H9 (cell line): ENCODE data around the gene JARID2. TPM values are rescaled to one million over a fixed set of nuclear protein-coding genes. Genes with fewer than 3 reads are reported as not detected.

Experiments
- DNase-seq: peaks from one replicate; pipeline ENCODE4 v3.0.0-alpha.2; 2017
- H2AFZ ChIP-seq: one replicate; pipeline ENCODE4 v1.6.1; 2013; ENCODE audit warnings: mild to moderate bottlenecking, low read length, control low read depth, moderate library complexity
- H2AK5ac ChIP-seq: 2 replicates; pipeline ENCODE4 v1.6.1; 2013; ENCODE audit warnings: low read length, control low read depth, mixed read lengths; ENCODE audit not compliant: insufficient read length
- H2BK120ac ChIP-seq: one replicate; pipeline ENCODE4 v1.6.1; 2013; ENCODE audit warnings: low read depth, mild to moderate bottlenecking, low read length, control low read depth, inconsistent platforms; ENCODE audit not compliant: poor library complexity, severe bottlenecking
- H2BK12ac ChIP-seq: 2 replicates; pipeline ENCODE4 v1.6.1; 2013; ENCODE audit warnings: low read length, control low read depth, mixed read lengths, low read depth; ENCODE audit not compliant: insufficient read length
- H2BK15ac ChIP-seq: 2 replicates; pipeline ENCODE4 v1.6.1; 2013; ENCODE audit warnings: low read depth, low read length, control low read depth
- H2BK20ac ChIP-seq: one replicate; pipeline ENCODE4 v1.6.1; 2013; ENCODE audit warnings: low read depth, mild to moderate bottlenecking, low read length, control low read depth, inconsistent platforms; ENCODE audit not compliant: poor library complexity, severe bottlenecking
- H2BK5ac ChIP-seq: 2 replicates; pipeline ENCODE4 v1.6.1; 2013; ENCODE audit warnings: low read length, control low read depth, mixed read lengths; ENCODE audit not compliant: insufficient read length
- H3K14ac ChIP-seq: 2 replicates; pipeline ENCODE4 v1.6.1; 2013; ENCODE audit warnings: low read length, control low read depth; ENCODE audit not compliant: insufficient read depth
- H3K18ac ChIP-seq: 2 replicates; pipeline ENCODE4 v1.6.1; 2013; ENCODE audit warnings: low read depth, mild to moderate bottlenecking, mixed read lengths, low read length, control low read depth; ENCODE audit not compliant: insufficient read length
- H3K23ac ChIP-seq: 2 replicates; pipeline ENCODE4 v1.6.1; 2013; ENCODE audit warnings: low read length, control low read depth, mixed read lengths, low read depth; ENCODE audit not compliant: insufficient read length
- H3K23me2 ChIP-seq: 2 replicates; pipeline ENCODE4 v1.6.1; 2013; ENCODE audit warnings: low read depth, mild to moderate bottlenecking, mixed read lengths, low read length, control low read depth; ENCODE audit not compliant: insufficient read length, poor library complexity, severe bottlenecking
- H3K27ac ChIP-seq: 2 replicates; pipeline ENCODE4 v1.5.1; 2013; ENCODE audit warnings: low read length, control low read depth, mixed read lengths, low read depth; ENCODE audit not compliant: insufficient read length
- H3K27me3 ChIP-seq: 2 replicates; pipeline ENCODE4 v1.6.1; 2013; ENCODE audit warnings: low read length, control low read depth, inconsistent platforms; ENCODE audit not compliant: insufficient read depth
- H3K4ac ChIP-seq: 2 replicates; pipeline ENCODE4 v1.6.1; 2013; ENCODE audit warnings: low read depth, mild to moderate bottlenecking, control low read depth, inconsistent platforms, low read length, moderate library complexity
- H3K4me1 ChIP-seq: 2 replicates; pipeline ENCODE4 v1.6.1; 2013; ENCODE audit warnings: low read length, control low read depth, inconsistent platforms; ENCODE audit not compliant: insufficient read depth
- H3K4me2 ChIP-seq: 2 replicates; pipeline ENCODE4 v1.6.1; 2013; ENCODE audit warnings: low read length, control low read depth, mixed read lengths; ENCODE audit not compliant: insufficient read length, insufficient read depth
- H3K56ac ChIP-seq: 2 replicates; pipeline ENCODE4 v1.6.1; 2013; ENCODE audit warnings: low read depth, mild to moderate bottlenecking, mixed read lengths, low read length, control low read depth; ENCODE audit not compliant: insufficient read length
- H3K79me1 ChIP-seq: 2 replicates; pipeline ENCODE4 v1.6.1; 2013; ENCODE audit warnings: low read depth, mild to moderate bottlenecking, moderate library complexity, low read length, control low read depth, inconsistent platforms; ENCODE audit not compliant: insufficient read depth, poor library complexity, severe bottlenecking
- H3K79me2 ChIP-seq: 2 replicates; pipeline ENCODE4 v1.6.1; 2013; ENCODE audit warnings: low read length, control low read depth, inconsistent platforms; ENCODE audit not compliant: insufficient read depth
- H3K9ac ChIP-seq: 2 replicates; pipeline ENCODE4 v1.6.1; 2013; ENCODE audit warnings: low read length, control low read depth, mixed read lengths; ENCODE audit not compliant: insufficient read length; ENCODE audit errors: extremely low read depth
- H3K9me3 ChIP-seq: one replicate; pipeline ENCODE4 v1.6.1; 2013; ENCODE audit warnings: low read depth, low read length, inconsistent platforms; ENCODE audit not compliant: control insufficient read depth
- H3T11ph ChIP-seq: one replicate; pipeline ENCODE4 v1.6.1; 2013; ENCODE audit warnings: mild to moderate bottlenecking, low read length, control low read depth, inconsistent platforms
- H4K20me1 ChIP-seq: one replicate; pipeline ENCODE4 v1.6.1; 2013; ENCODE audit not compliant: control insufficient read depth, insufficient read length, insufficient read depth
- H4K5ac ChIP-seq: 2 replicates; pipeline ENCODE4 v1.6.1; 2013; ENCODE audit warnings: low read depth, mild to moderate bottlenecking, mixed read lengths, low read length, control low read depth; ENCODE audit not compliant: insufficient read length
- H4K8ac ChIP-seq: replicated peaks from 2 replicates; pipeline ENCODE4 v1.6.1; 2013; ENCODE audit warnings: low read length, control low read depth, mixed read lengths, low read depth; ENCODE audit not compliant: insufficient read length
- H4K91ac ChIP-seq: 2 replicates; pipeline ENCODE4 v1.6.1; 2013; ENCODE audit warnings: low read depth, mild to moderate bottlenecking, moderate library complexity, mixed read lengths, low read length, control low read depth; ENCODE audit not compliant: insufficient read length
- H3K27ac Mint-ChIP-seq, 3 experiments: 2 replicates in 2 of 3; 3 replicates in 1 of 3; pipeline ENCODE4 v1.8.0; 2020 to 2021; ENCODE audit warnings: mixed read lengths in 3 of 3, mild to moderate bottlenecking in 1 of 3, moderate library complexity in 1 of 3
- H3K27me3 Mint-ChIP-seq: 2 replicates; pipeline ENCODE4 v1.8.0; 2021; ENCODE audit warnings: low read depth, mild to moderate bottlenecking, moderate library complexity, mixed read lengths
- H3K36me3 Mint-ChIP-seq, 3 experiments: 2 replicates in 2 of 3; 3 replicates in 1 of 3; pipeline ENCODE4 v1.8.0; 2020 to 2021; ENCODE audit warnings: low read depth in 3 of 3, mixed read lengths in 3 of 3; ENCODE audit not compliant: insufficient read depth in 1 of 3
- H3K4me1 Mint-ChIP-seq, 2 experiments: 2 replicates each; pipeline ENCODE4 v1.8.0; 2020; ENCODE audit warnings: mixed read lengths in 2 of 2
- H3K4me3 Mint-ChIP-seq, 2 experiments: 2 replicates in 1 of 2; 3 replicates in 1 of 2; pipeline ENCODE4 v1.8.0; 2020 to 2021; ENCODE audit warnings: mild to moderate bottlenecking in 2 of 2, mixed read lengths in 2 of 2, moderate library complexity in 1 of 2
- H3K9me3 Mint-ChIP-seq, 2 experiments: 2 replicates in 1 of 2; 3 replicates in 1 of 2; pipeline ENCODE4 v1.8.0; 2020; ENCODE audit warnings: mild to moderate bottlenecking in 2 of 2, mixed read lengths in 2 of 2, moderate library complexity in 1 of 2
- CTCF ChIP-seq: fragments of 200-600 bp; sonication (generic); conservative IDR thresholded peaks from 3 replicates; pipeline ENCODE4 v1.8.0; 2021; ENCODE audit warnings: antibody characterized with exemption, mild to moderate bottlenecking
- WGBS: extraction: QIAGEN DNeasy Blood & Tissue Kit; methylation state at CpG from one replicate; pipeline ENCODE4 v1.1.7; 2013; ENCODE audit warnings: missing lambda C conversion rate, low lambda C conversion rate, mixed read lengths; ENCODE audit not compliant: insufficient read length; ENCODE audit errors: extremely low coverage; 5-methylcytosine and 5-hydroxymethylcytosine counted together
- total RNA-seq: library from RNA; stranded (reverse); gene quantifications from 2 replicates; pipeline ENCODE4 v1.2.1, GENCODE V29; 2021

The JARID2 gene
- total RNA-seq, 1 experiment from 2014 or later = 174 TPM

- H3K4ac ChIP-seq = no peak overlapping the region
- no CpG with 5 or more reads among the region's 7 CpGs for whole genome bisulfite sequencing
- no peaks in the 10 kb centered on the region for H3K27me3 Mint-ChIP-seq
- no peak overlapping the region for H3K27ac ChIP-seq
- H3K23me2 ChIP-seq = no peaks in the 10 kb centered on the region
- H2BK5ac ChIP-seq = no peak overlapping the region
- H3K4me2 ChIP-seq = no peak overlapping the region
- no peak overlapping the region for H2AK5ac ChIP-seq
- H3K9ac ChIP-seq = no peak overlapping the region
- H3K79me1 ChIP-seq = no peaks in the 10 kb centered on the region
- H3K27ac Mint-ChIP-seq = no peak overlapping the region
- no peak for DNase-seq
- H2BK12ac ChIP-seq = no peak overlapping the region
- H4K20me1 ChIP-seq = no peaks in the 10 kb centered on the region
- H3K4me1 ChIP-seq = no peaks in the 10 kb centered on the region; the same call in 1 of the 2 replicates
- no peak overlapping the region for H2AFZ ChIP-seq
- TF ChIP-seq CTCF = no peak
- no peak overlapping the region for H3K4me3 Mint-ChIP-seq
- H2BK15ac ChIP-seq = no peak overlapping the region
- H3K79me2 ChIP-seq = no peaks in the 10 kb centered on the region
- no peak overlapping the region for H4K8ac ChIP-seq
- H3K14ac ChIP-seq = no peak overlapping the region
- no peak overlapping the region for H3T11ph ChIP-seq
- H3K36me3 Mint-ChIP-seq = no peaks in the 10 kb centered on the region
- no peak overlapping the region for H2BK20ac ChIP-seq
- H3K18ac ChIP-seq = no peak overlapping the region
- no peak overlapping the region for H3K23ac ChIP-seq
- no peaks in the 10 kb centered on the region for H3K27me3 ChIP-seq
- H3K4me1 Mint-ChIP-seq = peaks cover under 1 to 1% of the 10 kb centered on the region in 2 experiments; a peak in 3 of 4 replicates
- H3K9me3 ChIP-seq = no peaks in the 10 kb centered on the region
- no peak overlapping the region for H4K5ac ChIP-seq
- no peak overlapping the region for H4K91ac ChIP-seq
- H3K56ac ChIP-seq = no peak overlapping the region
- no peaks in the 10 kb centered on the region; a peak in 1 of 5 replicates for H3K9me3 Mint-ChIP-seq
- H2BK120ac ChIP-seq = no peak overlapping the region
Observed at GRCh38 chr6:15232836-15233510, 12.9 kb upstream of the JARID2 start.
